Fibroblast of skin of right quadriceps (primary cell): ENCODE results near the gene MRGPRF.

Experiments used
- DNase-seq: peaks from one replicate; pipeline ENCODE4 v3.0.0-alpha.2; 2013

Gene MRGPRF

DNA sequence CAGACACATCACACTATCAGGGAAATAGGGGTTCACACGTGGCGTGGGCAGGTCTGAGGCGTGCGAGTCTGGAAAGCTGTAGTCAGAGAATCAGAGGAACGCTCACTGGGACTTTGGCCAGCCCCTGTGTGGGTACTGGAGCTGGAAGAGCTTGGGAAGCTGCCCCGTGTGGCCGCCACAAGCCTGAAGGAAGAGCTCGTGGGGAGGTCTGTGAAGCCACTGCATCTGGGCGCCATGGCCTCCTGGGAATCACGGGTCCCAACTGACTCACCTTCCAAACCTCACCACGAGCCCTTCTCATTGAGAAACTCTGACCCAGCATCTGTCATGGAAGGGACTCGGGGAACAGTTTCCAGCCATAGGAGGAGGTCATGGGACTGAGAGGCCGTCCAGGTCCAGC is 5.9 kb upstream of the MRGPRF start:
- peak; percentile 43 for DNase-seq

DNA sequence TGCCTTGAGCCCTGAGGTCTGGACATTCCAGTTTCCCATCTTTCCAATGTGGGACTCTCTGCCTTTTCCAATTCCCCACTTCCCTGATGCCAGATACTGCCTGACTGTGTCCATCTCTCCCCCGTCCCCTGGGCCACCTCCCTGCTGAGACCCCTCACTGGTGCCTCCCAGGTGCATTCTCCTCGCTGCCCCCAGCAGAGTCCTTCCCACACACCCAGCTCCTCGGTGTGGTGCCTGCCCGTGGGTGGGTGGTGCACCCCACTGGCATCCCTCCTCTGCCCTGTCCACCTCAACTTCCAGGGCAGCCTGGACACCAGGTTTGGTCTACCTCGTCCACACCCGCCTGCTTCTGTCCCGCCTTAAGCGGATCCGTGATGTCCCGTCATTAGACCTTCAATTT is 4.9 kb upstream of the MRGPRF start:
- no peak for DNase-seq

- DNase-seq: no peak
These were observed 2.0 kb upstream of the MRGPRF start for GRCh38 chr11:69014898-69015549.

- no peak for DNase-seq
These were observed 1.2 kb upstream of the MRGPRF start for GRCh38 chr11:69014084-69014851.

- DNase-seq: peak; percentile 32
These were observed 696 bp downstream of the MRGPRF start for GRCh38 chr11:69012092-69013008.

- peak; percentile 8 for DNase-seq
These were observed 1.4 kb downstream of the MRGPRF start for GRCh38 chr11:69011624-69012091.

GRCh38 chr11:69010964-69011623 is 2.0 kb downstream of the MRGPRF start:
- peak; percentile 84 for DNase-seq

- no peak for DNase-seq
These were observed 2.6 kb downstream of the MRGPRF start for GRCh38 chr11:69010361-69010891.

GRCh38 chr11:69009441-69010211 is 3.4 kb downstream of the MRGPRF start:
- no peak for DNase-seq

- peak; percentile 94 for DNase-seq
These were observed 4.2 kb downstream of the MRGPRF start for GRCh38 chr11:69008737-69009440.

DNA sequence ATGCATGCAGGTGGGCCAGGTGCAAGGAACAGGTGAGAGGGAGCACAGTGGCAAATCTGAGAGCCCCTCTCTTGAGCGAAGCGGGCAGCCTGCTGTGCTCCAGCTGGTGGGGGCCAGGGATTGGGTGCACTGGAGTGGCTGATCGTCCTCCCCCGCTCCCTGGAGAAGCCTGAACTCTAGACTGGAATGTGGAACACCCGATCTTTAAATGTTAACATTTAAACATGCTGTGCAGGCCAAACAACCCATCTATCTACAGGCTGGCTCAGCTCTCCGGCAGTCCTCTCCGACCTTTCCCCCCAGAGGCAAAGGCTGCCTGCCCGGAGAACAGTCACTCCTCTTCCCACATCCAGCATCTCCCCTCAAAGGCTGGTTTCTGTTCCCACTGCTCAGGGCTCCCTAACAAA is 5.1 kb downstream of the MRGPRF start:
- DNase-seq: peak; percentile 12

GRCh38 chr11:69006816-69007215 is 6.2 kb downstream of the MRGPRF start:
- no peak for DNase-seq

GRCh38 chr11:69005631-69006368 is 7.2 kb downstream of the MRGPRF start:
- DNase-seq: no peak

DNA sequence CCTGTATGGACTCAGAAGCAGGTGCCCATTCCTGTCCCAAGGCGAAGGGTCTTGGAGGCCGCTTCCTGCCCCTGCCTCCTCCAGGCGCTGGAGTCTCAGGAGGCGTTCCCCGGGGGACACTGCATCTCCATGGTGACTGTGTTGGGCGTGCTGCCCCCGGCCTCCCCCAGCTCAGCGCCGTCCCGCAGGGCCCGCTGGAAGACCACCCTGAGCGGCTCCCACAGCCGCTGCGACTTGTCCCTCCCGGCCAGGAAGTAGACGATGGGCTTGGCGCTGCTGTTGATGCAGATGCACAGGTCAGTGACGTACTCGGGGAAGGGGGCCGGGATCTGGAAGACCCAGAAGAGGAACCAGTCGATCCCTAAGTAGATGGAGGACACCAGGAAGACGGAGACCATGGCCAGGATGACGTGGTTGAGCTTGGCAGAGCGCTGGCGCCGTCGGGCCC is 7.8 kb downstream of the MRGPRF start:
- no peak for DNase-seq

DNA sequence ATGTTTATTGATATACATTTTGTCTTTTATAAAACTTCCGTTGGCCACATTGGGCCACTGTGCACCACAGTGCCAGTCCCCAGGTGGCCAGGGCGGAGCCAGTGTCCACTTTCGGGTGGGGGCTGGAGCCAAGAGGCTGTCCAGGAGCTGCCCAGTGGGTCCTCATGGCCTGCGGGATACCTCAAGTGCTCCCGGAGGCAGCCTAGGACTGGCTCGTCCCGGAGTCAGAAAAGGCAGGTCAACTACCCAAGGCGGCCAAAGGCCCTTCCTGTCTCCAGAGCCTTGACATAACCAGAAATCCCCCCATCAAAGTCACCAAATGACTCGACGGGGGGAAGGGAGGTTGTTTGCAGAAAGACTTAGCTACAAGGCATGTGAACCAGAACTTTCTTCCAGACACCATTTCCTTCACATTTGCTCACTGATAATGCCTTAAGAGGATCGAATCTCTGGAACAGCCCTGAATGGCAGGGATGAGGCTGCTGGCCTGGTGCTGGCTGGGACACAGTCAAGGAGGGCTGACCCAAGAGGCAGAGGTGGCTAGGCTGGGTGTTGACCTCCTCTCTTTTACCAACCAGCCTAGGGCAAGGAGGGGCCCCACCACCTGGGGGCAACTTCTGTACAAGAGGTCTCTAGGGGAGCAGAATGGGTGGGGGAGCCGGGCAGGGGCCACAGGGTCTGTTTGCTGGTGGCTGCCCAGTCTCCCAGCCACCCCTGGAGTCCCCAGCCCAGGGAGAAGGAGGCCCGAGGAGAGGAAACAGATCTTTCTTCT is 8.4 kb downstream of the MRGPRF start:
- DNase-seq: no peak

- no peak for DNase-seq
These were observed 9.1 kb downstream of the MRGPRF start for GRCh38 chr11:69003866-69004367.

- DNase-seq: no peak
These were observed 9.7 kb downstream of the MRGPRF start for GRCh38 chr11:69003301-69003865.

DNA sequence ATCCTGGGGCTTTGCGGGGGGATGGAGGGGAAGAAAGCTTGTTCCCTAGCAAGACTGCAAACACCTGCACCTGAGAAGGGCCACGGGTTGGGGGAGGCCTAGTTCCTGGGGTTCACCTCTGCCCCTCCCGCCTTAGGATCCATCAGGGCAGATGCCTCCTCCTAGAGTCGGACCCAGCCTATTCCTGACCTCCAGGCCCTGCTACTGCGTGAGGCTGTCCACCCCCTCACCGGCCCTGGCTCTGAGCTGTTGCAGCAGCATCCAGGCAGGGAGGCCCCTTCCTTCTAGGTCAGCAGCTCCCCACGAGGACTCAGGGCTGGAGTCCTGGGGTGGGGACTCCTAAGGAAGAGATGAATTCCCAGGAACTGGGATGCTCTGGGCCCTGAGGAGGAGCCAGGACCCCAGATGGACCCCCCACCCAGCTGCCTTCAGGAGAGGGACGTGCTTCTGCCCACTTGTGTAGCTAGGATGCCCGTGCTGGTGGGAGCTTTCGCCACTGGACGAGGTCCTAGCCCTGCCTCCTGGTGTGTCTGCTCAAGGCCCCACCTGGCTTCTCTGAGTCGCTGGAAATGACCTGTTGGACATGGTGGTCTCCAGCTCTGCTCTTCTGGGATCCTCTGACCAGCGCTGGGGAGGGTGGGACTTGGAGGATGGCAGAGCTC is 10.3 kb downstream of the MRGPRF start:
- DNase-seq: no peak
